Stimulated activated CD4-positive, alpha-beta T cell treated with anti-CD3 and anti-CD28 coated beads, Interleukin-15, amount 100 ng/mL, for 1 hour (primary cell): ENCODE data around the gene UPK2.
A peak's percentile ranks its signal among the peaks of the same experiment; 100 is the strongest.
"Not testable (repeated sequence)": the region's sequence is repeated elsewhere in the genome, so short reads cannot be mapped to it uniquely, and the experiment has no call there.

Source experiments
- DNase-seq, 2 donors: peaks; one replicate each; pipeline ENCODE4 v3.0.0-alpha.2; 2020; ENCODE audit warnings: low read depth in 1 of 2, low spot score in 1 of 2

The UPK2 gene

GRCh38 chr11:118984825-118985224 is 28.7 kb downstream of the UPK2 start:
- no peak for DNase-seq

GRCh38 chr11:118988280-118988679 is 32.2 kb downstream of the UPK2 start:
- no peak for DNase-seq

GRCh38 chr11:118991486-118992038 is 35.5 kb downstream of the UPK2 start:
- not testable (repeated sequence) for DNase-seq

GRCh38 chr11:118996926-118997626 is 41.0 kb downstream of the UPK2 start:
- DNase-seq: no peak

GRCh38 chr11:118997627-118998387 is 41.7 kb downstream of the UPK2 start, which contains the start of gene CENATAC:
CENATAC (plus strand) TSS chr11:118998138; CDS start chr11:118998198, 60 bp downstream.
- peak; percentile 92 to 93 for DNase-seq

- no peak for DNase-seq
These were observed 42.3 kb downstream of the UPK2 start for GRCh38 chr11:118998388-118998717.

- DNase-seq: no peak
These were observed 42.7 kb downstream of the UPK2 start for GRCh38 chr11:118998822-118999221.

GRCh38 chr11:119000906-119001305 is 44.8 kb downstream of the UPK2 start:
- no peak for DNase-seq

GRCh38 chr11:119006656-119007055 is 50.6 kb downstream of the UPK2 start:
- DNase-seq: no peak
